Calu3 (cell line): Measurements from ENCODE around the gene GJD4. TPM values are rescaled to one million over a fixed set of nuclear protein-coding genes. Genes with fewer than 3 reads are reported as not detected.

Source experiments
- BruUV-seq: library from RNA; stranded (reverse); fragments of 400-500 nt; replicated peaks from 2 replicates; lab custom pipeline; 2021; lab: Mats Ljungman, UMichigan
- CTCF ChIA-PET: fragments of 300-600 bp; sonication (Branson Sonifier 250); formaldehyde crosslinking; loops from one replicate; lab custom pipeline; 2022; ENCODE audit warnings: antibody characterized with exemption; lab: Charles Lee
- DNase-seq: peaks from one replicate; pipeline ENCODE4 v3.0.0; 2022
- H3K27ac Mint-ChIP-seq: one replicate; pipeline ENCODE4 v1.8.0; 2022; ENCODE audit warnings: mixed read lengths; ENCODE audit not compliant: unreplicated experiment
- H3K27me3 Mint-ChIP-seq: one replicate; pipeline ENCODE4 v1.8.0; 2022; ENCODE audit warnings: mixed read lengths; ENCODE audit not compliant: unreplicated experiment
- H3K36me3 Mint-ChIP-seq: one replicate; pipeline ENCODE4 v1.8.0; 2022; ENCODE audit warnings: mild to moderate bottlenecking, moderate library complexity, mixed read lengths; ENCODE audit not compliant: insufficient read depth, unreplicated experiment
- H3K4me1 Mint-ChIP-seq: one replicate; pipeline ENCODE4 v1.8.0; 2022; ENCODE audit warnings: mild to moderate bottlenecking, low read depth, mixed read lengths; ENCODE audit not compliant: unreplicated experiment
- H3K4me3 Mint-ChIP-seq: one replicate; pipeline ENCODE4 v1.8.0; 2022; ENCODE audit warnings: mild to moderate bottlenecking, low read depth, moderate library complexity, mixed read lengths; ENCODE audit not compliant: unreplicated experiment
- H3K9me3 Mint-ChIP-seq: one replicate; pipeline ENCODE4 v1.8.0; 2022; ENCODE audit warnings: low read depth, mixed read lengths; ENCODE audit not compliant: unreplicated experiment
- intact Hi-C: fragments of 100-400 bp; cut with micrococcal nuclease; formaldehyde crosslinking; loops from one replicate; pipeline ENCODE4 v1.10.0; 2022; ENCODE audit not compliant: unreplicated experiment
- total RNA-seq: library from RNA; stranded (reverse); gene quantifications from 2 replicates; pipeline ENCODE4 v1.2.3, GENCODE V29; 2022
- TF ChIP-seq, protein P1 (sequence below): fragments of 200-600 bp; IDR thresholded peaks from one replicate; pipeline ENCODE4 v1.8.0; 2022; ENCODE audit warnings: antibody characterized with exemption; ENCODE audit not compliant: unreplicated experiment

Gene GJD4
- total RNA-seq, 1 experiment from 2014 or later = not detected

DNA sequence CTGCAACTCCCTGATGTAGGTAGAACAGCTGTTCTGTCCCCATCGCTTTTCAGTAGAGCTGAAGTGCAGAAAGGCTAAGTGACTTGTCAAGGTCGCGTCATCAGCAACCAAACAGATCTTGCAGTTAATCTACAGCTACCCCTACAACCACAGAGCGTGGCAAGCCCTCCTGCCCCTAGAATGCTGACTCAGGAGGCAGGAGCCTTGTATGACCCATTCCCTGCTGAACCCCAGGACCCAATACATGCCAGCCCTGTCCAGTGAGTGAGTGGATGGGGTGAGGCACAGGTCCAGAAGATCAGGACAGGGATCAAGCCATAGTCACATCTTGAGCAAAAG, 26.6 kb upstream of the GJD4 start:
- H3K4me1 Mint-ChIP-seq = no peaks in the 10 kb centered on the region
- intact Hi-C loops = no loop called here

DNA sequence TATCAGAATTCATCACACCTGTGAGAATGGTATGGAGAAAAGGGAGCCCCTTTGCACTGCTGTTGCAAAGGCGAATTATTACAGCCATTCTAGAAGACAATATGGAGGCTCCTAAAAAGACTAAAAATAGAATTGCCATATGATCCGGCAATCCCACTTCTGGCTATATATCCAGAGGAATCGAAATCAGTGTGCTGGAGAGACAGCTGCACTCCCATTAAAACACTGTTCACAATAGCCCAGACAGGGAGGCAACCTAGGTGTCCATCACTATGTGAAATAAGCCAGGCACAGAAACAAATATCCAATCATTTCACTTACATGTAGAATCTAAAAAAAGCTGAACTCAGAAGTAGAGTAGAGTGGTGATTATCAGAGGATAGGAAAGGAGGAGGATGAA, 26.0 kb upstream of the GJD4 start:
- CTCF ChIA-PET = no interaction called here
- TF ChIP-seq, protein P1, sequence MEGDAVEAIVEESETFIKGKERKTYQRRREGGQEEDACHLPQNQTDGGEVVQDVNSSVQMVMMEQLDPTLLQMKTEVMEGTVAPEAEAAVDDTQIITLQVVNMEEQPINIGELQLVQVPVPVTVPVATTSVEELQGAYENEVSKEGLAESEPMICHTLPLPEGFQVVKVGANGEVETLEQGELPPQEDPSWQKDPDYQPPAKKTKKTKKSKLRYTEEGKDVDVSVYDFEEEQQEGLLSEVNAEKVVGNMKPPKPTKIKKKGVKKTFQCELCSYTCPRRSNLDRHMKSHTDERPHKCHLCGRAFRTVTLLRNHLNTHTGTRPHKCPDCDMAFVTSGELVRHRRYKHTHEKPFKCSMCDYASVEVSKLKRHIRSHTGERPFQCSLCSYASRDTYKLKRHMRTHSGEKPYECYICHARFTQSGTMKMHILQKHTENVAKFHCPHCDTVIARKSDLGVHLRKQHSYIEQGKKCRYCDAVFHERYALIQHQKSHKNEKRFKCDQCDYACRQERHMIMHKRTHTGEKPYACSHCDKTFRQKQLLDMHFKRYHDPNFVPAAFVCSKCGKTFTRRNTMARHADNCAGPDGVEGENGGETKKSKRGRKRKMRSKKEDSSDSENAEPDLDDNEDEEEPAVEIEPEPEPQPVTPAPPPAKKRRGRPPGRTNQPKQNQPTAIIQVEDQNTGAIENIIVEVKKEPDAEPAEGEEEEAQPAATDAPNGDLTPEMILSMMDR = no peak
- intact Hi-C loops = no loop called here

More for the DNA sequence above, 26.6 kb upstream of the GJD4 start:
- Mint-ChIP-seq H3K27ac (no peak overlapping the region), H3K27me3 (no peaks in the 10 kb centered on the region), H3K4me3 (no peak overlapping the region), H3K9me3 (no peaks in the 10 kb centered on the region), H3K36me3 (no peaks in the 10 kb centered on the region)
- no TSS peak for BruUV-seq
- CTCF ChIA-PET = interaction anchor here (0.7 kb wide), 1 partner anchor 203 kb away, joined by 3 read pairs; no protein-coding TSS in a partner anchor
- TF ChIP-seq, protein P1 = no peak
- no peak for DNase-seq

DNA sequence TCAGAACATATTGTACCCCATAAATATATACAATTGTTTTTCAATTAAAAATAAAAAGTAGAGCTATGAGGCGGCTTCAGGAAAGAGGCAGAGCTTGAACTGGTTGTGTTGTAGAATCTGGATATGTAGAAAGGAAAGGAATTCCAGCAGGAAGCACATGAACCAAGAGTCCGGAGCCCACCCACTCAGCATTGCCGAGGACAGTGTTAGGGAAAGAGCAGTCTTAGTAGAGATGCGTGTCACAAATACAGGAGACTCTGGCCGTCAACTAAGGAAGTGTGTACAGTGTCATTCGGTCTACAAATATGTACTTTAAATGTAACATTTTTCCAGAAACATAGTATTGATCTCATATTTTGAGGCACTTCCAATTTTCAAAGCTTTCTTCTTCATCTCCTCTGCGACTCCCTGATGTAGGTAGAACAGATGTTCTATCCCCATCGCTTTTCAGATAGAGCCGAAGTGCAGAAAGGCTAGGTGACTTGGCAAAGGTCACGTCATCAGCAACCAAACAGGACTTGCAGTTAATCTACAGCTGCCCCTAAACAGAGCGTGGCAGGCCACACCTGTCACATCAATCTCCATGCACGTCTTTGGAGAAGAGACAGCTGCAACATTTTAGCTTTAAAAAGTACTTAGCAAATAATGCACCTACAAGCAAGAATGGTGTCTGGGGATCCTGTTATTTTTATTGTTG, 25.3 kb upstream of the GJD4 start:
- no peaks in the 10 kb centered on the region for H3K9me3 Mint-ChIP-seq
- no TSS peak for BruUV-seq
- no peaks in the 10 kb centered on the region for H3K4me1 Mint-ChIP-seq
- CTCF ChIA-PET = interaction anchor here (0.6 kb wide), 2 partner anchors 50 to 326 kb away, joined by 3 to 5 read pairs; no protein-coding TSS in a partner anchor
- TF ChIP-seq, protein P1 = no peak
- H3K27ac Mint-ChIP-seq = no peak overlapping the region
- H3K4me3 Mint-ChIP-seq = no peak overlapping the region
- DNase-seq = no peak
- H3K36me3 Mint-ChIP-seq = no peaks in the 10 kb centered on the region
- intact Hi-C loops = no loop called here
- H3K27me3 Mint-ChIP-seq = peaks cover 5% of the 10 kb centered on the region

More for the DNA sequence above, 26.0 kb upstream of the GJD4 start:
- H3K4me3 Mint-ChIP-seq = no peak overlapping the region
- no peaks in the 10 kb centered on the region for H3K4me1 Mint-ChIP-seq
- no peaks in the 10 kb centered on the region for H3K9me3 Mint-ChIP-seq
- no peaks in the 10 kb centered on the region for H3K36me3 Mint-ChIP-seq
- no peak for DNase-seq
- no TSS peak for BruUV-seq
- H3K27ac Mint-ChIP-seq = no peak overlapping the region
- H3K27me3 Mint-ChIP-seq = no peaks in the 10 kb centered on the region

DNA sequence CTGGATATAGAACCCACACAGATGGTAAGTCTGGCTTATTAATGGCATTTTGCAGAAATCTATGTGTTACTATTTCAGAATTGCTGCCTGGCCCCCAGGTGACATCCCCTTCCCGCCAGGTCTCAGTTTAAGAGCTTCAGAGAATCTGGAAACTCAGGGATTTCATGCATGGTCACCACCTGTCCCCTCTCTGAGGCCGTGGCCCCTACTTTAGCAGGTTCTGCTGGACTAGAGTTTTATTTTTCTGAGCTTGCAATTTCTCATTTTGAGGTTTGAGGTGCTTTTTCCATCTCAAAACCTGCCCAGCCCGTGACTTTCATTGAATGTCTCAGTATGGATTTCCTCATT, 24.7 kb upstream of the GJD4 start:
- no TSS peak for BruUV-seq
- no peak overlapping the region for H3K27ac Mint-ChIP-seq
- H3K9me3 Mint-ChIP-seq = no peaks in the 10 kb centered on the region
- TF ChIP-seq, protein P1 = no peak
- DNase-seq = no peak
- CTCF ChIA-PET = no interaction called here
- intact Hi-C loops = no loop called here
- H3K27me3 Mint-ChIP-seq = peaks cover 10% of the 10 kb centered on the region
- peaks cover 3% of the 10 kb centered on the region for H3K36me3 Mint-ChIP-seq
- no peaks in the 10 kb centered on the region for H3K4me1 Mint-ChIP-seq
- no peak overlapping the region for H3K4me3 Mint-ChIP-seq
